Activated CD8-positive, alpha-beta T cell treated with anti-CD3 and anti-CD28 coated beads, Interleukin-2, amount 10 ng/mL, durations not matched to agents 7 days and 5 days (primary cell): Measurements from ENCODE around the gene CLDN24. TPM values are rescaled to one million over a fixed set of nuclear protein-coding genes. Genes with fewer than 3 reads are reported as not detected.

ENCODE experiments used
- ATAC-seq: fragments of 150-1000 bp; cut with Tn5 transposase; one replicate; pipeline ENCODE4 v1.10.0; 2021; ENCODE audit warnings: moderate library complexity
- CTCF ChIA-PET: fragments of 350-600 bp; sonication (Branson Sonifier 250); formaldehyde crosslinking; loops from one replicate; lab custom pipeline; 2021; ENCODE audit warnings: antibody characterized with exemption; lab: Charles Lee
- POLR2A ChIA-PET: fragments of 350-600 bp; sonication (Branson Sonifier 250); formaldehyde crosslinking; loops from one replicate; lab custom pipeline; 2021; ENCODE audit warnings: antibody characterized with exemption; lab: Charles Lee
- DNase-seq: peaks from one replicate; pipeline ENCODE4 v3.0.0-alpha.2; 2020
- H3K27ac Mint-ChIP-seq: one replicate; pipeline ENCODE4 v1.8.0; 2021; ENCODE audit warnings: mild to moderate bottlenecking, mixed read lengths
- H3K27me3 Mint-ChIP-seq: one replicate; pipeline ENCODE4 v1.8.0; 2021; ENCODE audit warnings: low read depth, mixed read lengths
- H3K36me3 Mint-ChIP-seq: one replicate; pipeline ENCODE4 v1.8.0; 2021; ENCODE audit warnings: low read depth, mixed read lengths
- H3K4me1 Mint-ChIP-seq: one replicate; pipeline ENCODE4 v1.8.0; 2021; ENCODE audit warnings: low read depth, mixed read lengths
- H3K4me3 Mint-ChIP-seq: one replicate; pipeline ENCODE4 v1.8.0; 2021; ENCODE audit warnings: mild to moderate bottlenecking, mixed read lengths
- H3K9me3 Mint-ChIP-seq: one replicate; pipeline ENCODE4 v1.8.0; 2022; ENCODE audit warnings: mixed read lengths; ENCODE audit not compliant: insufficient read depth
- total RNA-seq, 2 experiments: library from RNA; stranded (reverse); gene quantifications; one replicate each; pipeline ENCODE4 v1.2.3, GENCODE V29; 2021

Gene CLDN24
- total RNA-seq, 2 experiments from 2014 or later: not detected

DNA sequence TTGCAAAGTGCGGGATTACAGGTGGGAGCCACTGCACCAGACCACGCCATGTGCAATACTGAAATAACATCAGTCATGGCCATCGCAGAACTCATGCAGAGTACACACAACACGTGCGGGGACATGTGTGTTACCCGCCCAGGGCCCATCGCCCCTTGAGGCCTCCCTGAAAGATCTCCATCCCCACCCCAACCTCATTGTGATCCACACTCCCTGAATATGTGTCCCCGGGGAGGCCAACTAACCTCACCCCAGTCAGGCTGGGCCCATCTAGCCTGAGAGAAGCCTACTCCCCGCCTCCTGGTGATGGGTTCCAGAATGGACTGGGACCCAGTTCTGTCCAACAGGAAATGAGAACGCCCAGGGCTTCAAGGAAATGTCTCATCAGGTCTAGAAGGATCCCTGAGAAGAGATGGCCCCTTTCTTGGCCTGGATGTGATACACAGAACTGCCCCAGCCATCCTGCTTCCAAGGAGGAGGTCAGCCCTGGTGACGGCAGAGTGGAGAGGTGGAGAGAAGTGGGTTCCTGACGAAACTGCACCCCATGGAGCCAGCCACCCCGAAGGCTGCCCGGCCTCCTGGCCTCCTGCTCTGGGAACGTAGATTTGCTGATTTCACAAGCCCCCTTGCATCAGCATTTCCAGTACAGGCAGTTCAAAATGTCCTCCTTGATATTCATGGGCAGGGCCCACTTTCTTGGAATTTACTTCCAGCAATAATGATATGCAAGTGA is 22.5 kb upstream of the CLDN24 start:
- no peak for DNase-seq
- Mint-ChIP-seq H3K36me3 (no peaks in the 10 kb centered on the region), H3K9me3 (no peaks in the 10 kb centered on the region), H3K4me1 (peaks cover 14% of the 10 kb centered on the region), H3K27ac (no peak overlapping the region), H3K4me3 (no peak overlapping the region), H3K27me3 (peaks cover 13% of the 10 kb centered on the region)
- ATAC-seq: no peak
- POLR2A ChIA-PET: no interaction called here
- CTCF ChIA-PET: no interaction called here

- no peak for DNase-seq
Measured at GRCh38 chr4:183343730-183344129, 21.5 kb upstream of the CLDN24 start.

DNA sequence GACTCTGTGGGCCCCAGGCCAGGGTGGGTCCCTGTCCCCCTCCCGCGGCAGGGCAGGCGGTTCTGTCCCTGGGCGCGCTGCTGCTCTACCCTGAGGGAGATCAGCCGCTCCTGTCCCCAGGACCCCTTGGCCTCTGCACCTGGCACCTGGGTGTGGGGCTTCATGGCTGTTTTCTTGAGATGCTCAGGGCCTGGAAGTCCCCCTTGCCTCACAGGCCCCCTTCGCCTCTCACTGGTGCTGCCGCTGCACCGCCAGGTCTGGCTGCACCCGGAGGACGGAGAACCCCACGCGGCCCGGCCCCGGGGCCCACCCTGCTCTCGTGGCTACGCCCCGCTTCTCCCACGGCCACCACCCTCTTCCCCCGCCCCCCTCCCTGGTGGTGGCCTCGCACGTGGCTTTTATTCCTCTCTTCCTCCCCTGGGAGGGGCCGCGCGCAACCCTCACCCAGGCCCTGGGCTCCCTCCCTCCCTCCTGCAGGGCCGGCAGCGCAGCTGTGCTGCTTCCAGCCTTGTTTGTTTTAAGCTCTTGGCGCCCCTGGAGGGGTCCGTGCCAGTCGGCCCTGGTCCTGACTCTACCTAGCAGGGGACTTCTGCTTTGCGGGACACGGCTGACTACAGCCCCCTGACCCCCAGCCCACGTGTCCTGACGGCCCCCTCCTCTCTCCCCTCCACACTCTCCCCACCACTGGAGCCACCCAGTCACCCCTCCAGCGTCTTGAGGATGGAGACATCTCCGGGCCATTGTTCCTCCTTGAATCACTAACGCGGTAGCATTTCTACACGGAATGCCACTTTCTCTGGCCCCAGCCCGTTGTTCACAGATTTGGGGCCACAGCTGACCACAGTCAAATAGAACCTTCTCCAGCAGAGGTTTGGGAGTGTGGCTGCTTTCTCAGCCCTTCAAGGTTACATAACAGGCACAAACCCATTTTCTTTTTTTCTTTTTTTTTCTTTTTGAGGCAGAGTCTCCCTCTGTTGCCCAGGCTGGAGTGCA is 20.6 kb upstream of the CLDN24 start:
- ATAC-seq (no peak), DNase-seq (no peak)
- Mint-ChIP-seq H3K36me3 (no peaks in the 10 kb centered on the region), H3K4me1 (no peaks in the 10 kb centered on the region), H3K9me3 (no peaks in the 10 kb centered on the region), H3K27ac (no peak overlapping the region), H3K4me3 (no peak overlapping the region), H3K27me3 (peaks cover 13% of the 10 kb centered on the region)
- ChIA-PET POLR2A (no interaction called here), CTCF (no interaction called here)

More at GRCh38 chr4:183343730-183344129, 21.5 kb upstream of the CLDN24 start:
- CTCF ChIA-PET: no interaction called here
- Mint-ChIP-seq H3K9me3 (no peaks in the 10 kb centered on the region), H3K27ac (no peak overlapping the region), H3K4me3 (no peak overlapping the region), H3K27me3 (peaks cover 13% of the 10 kb centered on the region), H3K4me1 (peaks cover 5% of the 10 kb centered on the region), H3K36me3 (no peaks in the 10 kb centered on the region)
- POLR2A ChIA-PET: no interaction called here
- no peak for ATAC-seq

DNA sequence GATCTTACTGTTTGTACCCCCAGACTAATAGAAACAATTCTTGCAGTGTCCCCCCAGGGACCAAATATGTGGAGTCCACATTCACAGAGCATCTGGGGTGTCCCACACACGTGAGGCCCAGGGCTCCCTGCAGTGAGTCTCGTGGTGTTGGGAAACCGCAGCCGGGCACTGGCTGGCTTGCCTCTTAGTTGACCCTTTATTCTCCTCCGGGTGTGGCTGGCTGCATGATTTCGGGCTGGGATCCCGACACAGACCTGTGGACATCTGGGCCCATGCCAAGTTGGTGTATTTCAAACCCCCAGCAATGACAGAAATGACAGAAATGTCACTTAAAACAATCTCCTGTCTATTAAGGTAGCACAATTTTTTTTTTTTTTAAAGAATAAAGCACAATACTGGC is 15.6 kb upstream of the CLDN24 start:
- ChIA-PET CTCF (no interaction called here), POLR2A (no interaction called here)
- DNase-seq (no peak), ATAC-seq (no peak)
- Mint-ChIP-seq H3K9me3 (no peaks in the 10 kb centered on the region), H3K27me3 (peaks cover 11% of the 10 kb centered on the region), H3K4me3 (no peak overlapping the region), H3K36me3 (no peaks in the 10 kb centered on the region), H3K4me1 (peaks cover 8% of the 10 kb centered on the region), H3K27ac (no peak overlapping the region)

DNA sequence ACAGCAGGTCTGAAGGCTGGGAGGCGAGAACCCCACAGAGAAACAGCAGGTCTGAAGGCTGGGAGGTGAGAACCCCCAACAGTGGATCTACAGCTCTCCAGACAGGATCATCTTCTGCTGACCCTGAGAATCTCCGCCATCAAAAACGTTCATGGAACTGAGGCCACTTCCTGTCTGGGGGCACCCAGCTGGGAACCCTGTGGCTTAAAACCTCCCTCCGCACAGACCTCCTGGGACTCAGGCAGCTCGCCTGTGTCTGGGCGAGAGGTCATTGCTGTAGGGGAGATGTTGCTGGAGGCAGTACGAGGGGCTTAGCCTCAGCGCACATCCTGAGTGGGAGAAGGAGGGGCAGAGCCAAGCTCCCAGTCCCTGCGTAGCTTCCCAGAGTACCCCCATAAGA is 15.1 kb upstream of the CLDN24 start:
- Mint-ChIP-seq H3K27me3 (peaks cover 14% of the 10 kb centered on the region), H3K27ac (no peak overlapping the region), H3K4me1 (peaks cover 8% of the 10 kb centered on the region), H3K9me3 (no peaks in the 10 kb centered on the region), H3K36me3 (no peaks in the 10 kb centered on the region), H3K4me3 (no peak overlapping the region)
- DNase-seq (no peak), ATAC-seq (no peak)
- POLR2A ChIA-PET: no interaction called here
- CTCF ChIA-PET: no interaction called here

DNA sequence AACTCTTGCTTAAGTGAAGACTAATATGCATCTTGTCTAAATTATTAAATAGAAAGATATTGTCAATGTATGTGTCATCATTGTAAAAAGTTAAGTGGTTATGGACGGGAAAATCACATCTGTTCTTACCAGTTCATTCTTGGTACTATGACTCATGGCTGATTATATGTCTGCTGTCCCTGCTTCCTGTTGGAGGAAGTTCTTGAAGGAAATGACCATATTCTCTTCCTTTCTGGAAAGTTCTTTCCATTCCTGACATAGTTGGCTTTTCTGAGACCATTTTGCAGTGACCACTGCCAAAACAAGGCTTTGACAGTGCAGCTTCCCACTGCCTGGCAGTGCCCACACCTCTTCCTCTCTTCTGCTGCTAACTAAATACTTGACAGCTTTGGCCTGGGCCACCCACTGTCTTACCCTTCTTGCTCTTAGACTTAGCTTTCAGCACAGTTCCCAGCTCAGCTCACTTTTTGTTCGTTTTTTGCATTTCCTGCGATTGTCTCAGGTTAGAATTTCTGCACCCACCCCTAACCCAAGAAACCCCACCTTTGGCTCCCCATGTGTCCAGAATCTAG is 13.2 kb upstream of the CLDN24 start:
- no peak overlapping the region for H3K4me3 Mint-ChIP-seq
- CTCF ChIA-PET: interaction anchor here (1.4 kb wide), 1 partner anchor 74 kb away, joined by 4 read pairs; no protein-coding TSS in a partner anchor
- no peaks in the 10 kb centered on the region for H3K9me3 Mint-ChIP-seq
- H3K36me3 Mint-ChIP-seq: no peaks in the 10 kb centered on the region
- peaks cover 8% of the 10 kb centered on the region for H3K4me1 Mint-ChIP-seq
- ATAC-seq (no peak), DNase-seq (no peak)
- H3K27ac Mint-ChIP-seq: peak overlapping the region; percentile 62
- H3K27me3 Mint-ChIP-seq: peaks cover 15% of the 10 kb centered on the region
- POLR2A ChIA-PET: interaction anchor here (1.0 kb wide), 1 partner anchor 13 kb away, joined by 4 read pairs; the partner anchor contains the start of gene CLDN24

GRCh38 chr4:183333983-183334382 is 11.8 kb upstream of the CLDN24 start:
- Mint-ChIP-seq H3K27me3 (peaks cover 12% of the 10 kb centered on the region), H3K36me3 (no peaks in the 10 kb centered on the region), H3K9me3 (no peaks in the 10 kb centered on the region), H3K4me1 (peaks cover 8% of the 10 kb centered on the region), H3K27ac (no peak overlapping the region), H3K4me3 (no peak overlapping the region)
- CTCF ChIA-PET: no interaction called here
- DNase-seq (no peak), ATAC-seq (no peak)
- POLR2A ChIA-PET: no interaction called here

- POLR2A ChIA-PET: no interaction called here
- Mint-ChIP-seq H3K4me3 (no peak overlapping the region), H3K9me3 (no peaks in the 10 kb centered on the region), H3K27ac (no peak overlapping the region), H3K27me3 (peaks cover 12% of the 10 kb centered on the region), H3K36me3 (no peaks in the 10 kb centered on the region), H3K4me1 (peaks cover 8% of the 10 kb centered on the region)
- ATAC-seq: no peak
- CTCF ChIA-PET: no interaction called here
- DNase-seq: no peak
Measured at GRCh38 chr4:183333202-183333601, 11.0 kb upstream of the CLDN24 start.

GRCh38 chr4:183332447-183332846 is 10.2 kb upstream of the CLDN24 start:
- ChIA-PET CTCF (no interaction called here), POLR2A (no interaction called here)
- no peak overlapping the region for H3K4me3 Mint-ChIP-seq
- no peaks in the 10 kb centered on the region for H3K9me3 Mint-ChIP-seq
- ATAC-seq: no peak
- H3K27ac Mint-ChIP-seq: no peak overlapping the region
- H3K36me3 Mint-ChIP-seq: no peaks in the 10 kb centered on the region
- H3K27me3 Mint-ChIP-seq: peaks cover 12% of the 10 kb centered on the region
- H3K4me1 Mint-ChIP-seq: peaks cover 8% of the 10 kb centered on the region
- DNase-seq: no peak

DNA sequence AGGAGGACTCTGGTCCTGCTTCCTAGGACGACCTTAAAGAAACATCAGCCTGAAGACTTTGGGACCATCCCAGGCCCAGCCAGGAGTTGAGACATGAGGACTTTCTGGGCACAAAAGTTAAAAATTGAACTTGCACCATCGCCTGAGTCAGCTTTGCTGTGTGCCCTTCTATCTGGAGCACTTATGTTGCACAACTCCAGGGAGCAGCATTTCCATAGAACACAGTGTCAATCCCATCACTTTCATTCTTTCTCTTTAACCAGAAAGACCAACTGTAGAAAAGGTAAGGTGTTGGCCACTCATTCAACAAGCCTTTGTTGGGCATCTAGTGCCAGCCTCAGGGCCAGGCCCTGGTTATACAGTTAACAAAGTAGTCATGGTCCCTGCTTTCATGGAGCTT is 8.6 kb upstream of the CLDN24 start:
- no peak for DNase-seq
- H3K27me3 Mint-ChIP-seq: peaks cover 14% of the 10 kb centered on the region
- ChIA-PET POLR2A (no interaction called here), CTCF (no interaction called here)
- no peaks in the 10 kb centered on the region for H3K36me3 Mint-ChIP-seq
- ATAC-seq: no peak
- H3K27ac Mint-ChIP-seq: no peak overlapping the region
- H3K9me3 Mint-ChIP-seq: no peaks in the 10 kb centered on the region
- no peak overlapping the region for H3K4me3 Mint-ChIP-seq
- H3K4me1 Mint-ChIP-seq: peaks cover 8% of the 10 kb centered on the region

- H3K36me3 Mint-ChIP-seq: no peaks in the 10 kb centered on the region
- ATAC-seq (no peak), DNase-seq (no peak)
- H3K27me3 Mint-ChIP-seq: peaks cover 14% of the 10 kb centered on the region
- CTCF ChIA-PET: no interaction called here
- no peaks in the 10 kb centered on the region for H3K9me3 Mint-ChIP-seq
- H3K27ac Mint-ChIP-seq: no peak overlapping the region
- H3K4me3 Mint-ChIP-seq: no peak overlapping the region
- POLR2A ChIA-PET: no interaction called here
- H3K4me1 Mint-ChIP-seq: peaks cover 2% of the 10 kb centered on the region
Measured at GRCh38 chr4:183329954-183330742, 7.9 kb upstream of the CLDN24 start.
